Measurements from ENCODE around the gene OR10H3. TPM values are rescaled to one million over a fixed set of nuclear protein-coding genes. Genes with fewer than 3 reads are reported as not detected.

Gene OR10H3
- total RNA-seq, 1 experiment from 2014 or later, result not detected

- intact Hi-C loops (cut with micrococcal nuclease), result no loop called here
- H3K9me3 Mint-ChIP-seq (ENCODE audit: unreplicated experiment), result peaks cover 10% of the 10 kb centered on the region
- H3K36me3 Mint-ChIP-seq (ENCODE audit: insufficient read depth, unreplicated experiment), result no peaks in the 10 kb centered on the region
- no peak overlapping the region for H3K4me3 Mint-ChIP-seq (ENCODE audit: unreplicated experiment)
- TF ChIP-seq CTCF (IDR thresholded peaks at IDR 0.05; ENCODE audit: unreplicated experiment), result no peak
- no TSS peak for BruUV-seq (replicated peaks)
- H3K27ac Mint-ChIP-seq (ENCODE audit: low read depth, unreplicated experiment), result no peak overlapping the region
- DNase-seq (ENCODE audit: unreplicated experiment), result no peak
- CTCF ChIA-PET, result no interaction called here
- POLR2A ChIA-PET, result no interaction called here
- H3K4me1 Mint-ChIP-seq (ENCODE audit: insufficient read depth, unreplicated experiment), result no peaks in the 10 kb centered on the region
- H3K27me3 Mint-ChIP-seq (ENCODE audit: insufficient read depth, unreplicated experiment), result no peaks in the 10 kb centered on the region
Observed at GRCh38 chr19:15722956-15723355, 14.8 kb upstream of the OR10H3 start.

- Mint-ChIP-seq H3K36me3 (ENCODE audit: insufficient read depth, unreplicated experiment) (no peaks in the 10 kb centered on the region), H3K4me1 (ENCODE audit: insufficient read depth, unreplicated experiment) (no peaks in the 10 kb centered on the region), H3K4me3 (ENCODE audit: unreplicated experiment) (no peak within 1 kb of the TSS), H3K9me3 (ENCODE audit: unreplicated experiment) (no peaks in the 10 kb centered on the region), H3K27me3 (ENCODE audit: insufficient read depth, unreplicated experiment) (no peaks in the 10 kb centered on the region), H3K27ac (ENCODE audit: low read depth, unreplicated experiment) (no peak within 1 kb of the TSS)
- ChIA-PET CTCF (no interaction called here), POLR2A (no interaction called here)
- TF ChIP-seq CTCF (IDR thresholded peaks at IDR 0.05; ENCODE audit: unreplicated experiment), result no peak
- intact Hi-C loops (cut with micrococcal nuclease), result no loop called here
- DNase-seq (ENCODE audit: unreplicated experiment), result no peak
- BruUV-seq (replicated peaks), result no TSS peak
Observed at GRCh38 chr19:15727724-15728123, 10.1 kb upstream of the OR10H3 start, which contains the start of gene OR10H2. Gene OR10H2 (plus strand): TSS chr19:15728024. CDS start chr19:15728044, 20 bp downstream.

- Mint-ChIP-seq H3K36me3 (ENCODE audit: insufficient read depth, unreplicated experiment) (no peaks in the 10 kb centered on the region), H3K4me1 (ENCODE audit: insufficient read depth, unreplicated experiment) (no peaks in the 10 kb centered on the region), H3K27me3 (ENCODE audit: insufficient read depth, unreplicated experiment) (no peaks in the 10 kb centered on the region), H3K9me3 (ENCODE audit: unreplicated experiment) (peaks cover 5% of the 10 kb centered on the region), H3K4me3 (ENCODE audit: unreplicated experiment) (no peak overlapping the region), H3K27ac (ENCODE audit: low read depth, unreplicated experiment) (no peak overlapping the region)
- POLR2A ChIA-PET, result no interaction called here
- CTCF ChIA-PET, result no interaction called here
- no peak for DNase-seq (ENCODE audit: unreplicated experiment)
- intact Hi-C loops (cut with micrococcal nuclease), result no loop called here
- no peak for TF ChIP-seq CTCF (IDR thresholded peaks at IDR 0.05; ENCODE audit: unreplicated experiment)
- BruUV-seq (replicated peaks), result no TSS peak
Observed at GRCh38 chr19:15730538-15730937, 7.2 kb upstream of the OR10H3 start.

GRCh38 chr19:15732388-15732787 is 5.4 kb upstream of the OR10H3 start:
- intact Hi-C loops (cut with micrococcal nuclease), result no loop called here
- Mint-ChIP-seq H3K9me3 (ENCODE audit: unreplicated experiment) (peaks cover 10% of the 10 kb centered on the region), H3K27ac (ENCODE audit: low read depth, unreplicated experiment) (no peak overlapping the region), H3K36me3 (ENCODE audit: insufficient read depth, unreplicated experiment) (no peaks in the 10 kb centered on the region), H3K4me3 (ENCODE audit: unreplicated experiment) (no peak overlapping the region), H3K27me3 (ENCODE audit: insufficient read depth, unreplicated experiment) (no peaks in the 10 kb centered on the region), H3K4me1 (ENCODE audit: insufficient read depth, unreplicated experiment) (no peaks in the 10 kb centered on the region)
- ChIA-PET CTCF (interaction anchor here (0.7 kb wide), 1 partner anchor 925 kb away, joined by 3 read pairs; no protein-coding TSS in a partner anchor), POLR2A (no interaction called here)
- DNase-seq (ENCODE audit: unreplicated experiment), result no peak
- TF ChIP-seq CTCF (IDR thresholded peaks at IDR 0.05; ENCODE audit: unreplicated experiment), result no peak
- BruUV-seq (replicated peaks), result no TSS peak
